Activated CD4-positive, CD25-positive, alpha-beta regulatory T cell treated with anti-CD3 and anti-CD28 coated beads, Interleukin-2, amount 50 U/mL, for 24 hours (primary cell): ENCODE results near the gene TMEM47.

ENCODE experiments used
- ATAC-seq, 2 donors: fragments of 150-1000 bp; cut with Tn5 transposase; one replicate each; pipeline ENCODE4 v1.10.0; 2021; ENCODE audit warnings: mild to moderate bottlenecking in 1 of 2, moderate library complexity in 1 of 2

TMEM47 gene

DNA sequence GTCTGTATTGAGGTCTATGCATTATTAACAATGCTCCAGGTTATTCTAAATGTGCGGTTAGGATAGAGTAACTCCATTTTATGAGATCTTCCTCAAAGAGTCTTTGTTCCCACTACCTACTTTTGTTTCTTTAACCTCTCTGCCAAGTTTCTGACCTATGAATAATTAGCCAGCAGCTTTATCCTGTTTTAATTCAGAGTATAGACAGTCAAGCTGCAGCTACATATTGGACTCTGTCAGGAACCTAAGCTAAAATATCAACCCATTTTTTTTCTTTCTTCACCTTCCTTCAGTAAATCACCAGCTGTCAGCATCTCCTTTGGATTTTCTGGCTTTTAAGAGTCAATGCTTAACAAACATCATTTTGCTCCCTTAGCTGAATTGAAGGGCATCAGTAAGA, 72.3 kb downstream of the TMEM47 start:
- no peak for ATAC-seq

DNA sequence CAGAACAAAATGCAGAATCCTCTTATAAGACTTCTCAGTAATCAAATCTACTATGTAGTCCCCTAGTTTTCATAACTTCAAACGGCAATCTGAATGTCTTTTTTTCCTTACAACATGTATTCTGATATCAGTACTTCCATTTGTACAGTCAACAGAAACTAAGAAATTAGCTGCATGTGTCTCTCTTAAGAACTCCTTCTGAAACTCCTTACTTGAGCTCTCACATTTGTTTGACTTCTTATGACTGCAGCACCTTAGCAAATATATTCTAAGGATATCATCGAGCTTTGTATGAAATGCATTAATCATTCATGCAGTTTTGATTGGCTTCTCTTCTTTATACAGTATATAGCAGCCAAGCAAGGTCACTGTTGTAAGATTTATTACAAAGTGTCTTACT, 77.0 kb downstream of the TMEM47 start:
- no peak for ATAC-seq

DNA sequence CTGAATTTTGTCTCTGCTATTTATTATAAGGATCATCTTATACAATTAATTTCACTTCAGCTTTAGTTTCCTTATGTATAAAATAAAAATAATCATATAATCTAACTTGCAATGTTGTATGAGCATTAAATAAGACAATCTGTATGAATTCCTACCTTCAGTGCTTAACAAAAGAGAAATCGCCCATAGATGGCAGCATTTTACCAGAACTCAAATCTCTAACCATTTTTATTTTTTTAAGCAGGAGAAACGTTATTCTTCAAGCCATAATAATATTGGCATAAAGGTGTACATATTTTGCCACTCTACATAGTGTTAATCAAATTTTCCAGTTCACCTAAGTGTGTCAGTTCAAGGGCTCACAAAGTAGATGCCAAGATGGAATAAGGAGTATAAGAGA, 78.8 kb downstream of the TMEM47 start:
- no peak for ATAC-seq
